PC-9 (cell line): ENCODE data around the gene NCKAP1. TPM values are rescaled to one million over a fixed set of nuclear protein-coding genes. Genes with fewer than 3 reads are reported as not detected.
"Not testable (repeated sequence)": the region's sequence is repeated elsewhere in the genome, so short reads cannot be mapped to it uniquely, and the experiment has no call there.

ENCODE experiments used
- BruUV-seq: library from RNA; stranded (reverse); fragments of 400-500 nt; replicated peaks from 2 replicates; lab custom pipeline; 2021; lab: Mats Ljungman, UMichigan
- CTCF ChIA-PET: fragments of 300-600 bp; sonication (Branson Sonifier 250); formaldehyde crosslinking; loops from one replicate; lab custom pipeline; 2022; ENCODE audit warnings: antibody characterized with exemption; lab: Charles Lee
- POLR2A ChIA-PET: fragments of 300-600 bp; sonication (Branson Sonifier 250); formaldehyde crosslinking; loops from one replicate; lab custom pipeline; 2022; ENCODE audit warnings: antibody characterized with exemption; ENCODE audit not compliant: unreplicated experiment; lab: Charles Lee
- DNase-seq, 2 experiments: peaks; one replicate each; pipeline versions ENCODE4 v3.0.0 to v3.0.0-alpha.2; 2015 to 2022; ENCODE audit warnings: mixed read lengths in 1 of 2
- H2AFZ ChIP-seq: fragments of 200-600 bp; sonication (generic); 2 replicates; pipeline ENCODE4 v1.8.1; 2017; ENCODE audit warnings: antibody characterized with exemption
- H3F3A ChIP-seq: fragments of 200-600 bp; sonication (generic); 2 replicates; pipeline ENCODE4 v1.8.1; 2017; ENCODE audit warnings: antibody characterized with exemption, mild to moderate bottlenecking, low read depth; ENCODE audit not compliant: insufficient read depth
- H3K27ac ChIP-seq: fragments of 200-600 bp; sonication (generic); 2 replicates; pipeline ENCODE4 v1.6.1; 2016; ENCODE audit warnings: mixed run types
- H3K27me3 ChIP-seq: fragments of 200-600 bp; sonication (generic); 2 replicates; pipeline ENCODE4 v1.6.1; 2016; ENCODE audit warnings: low read depth, mixed run types; ENCODE audit not compliant: insufficient read depth
- H3K36me3 ChIP-seq: fragments of 200-600 bp; sonication (generic); 2 replicates; pipeline ENCODE4 v1.6.1; 2016; ENCODE audit warnings: low read depth, mixed run types
- H3K4me1 ChIP-seq: fragments of 200-600 bp; sonication (generic); replicated peaks from 2 replicates; pipeline ENCODE4 v1.6.1; 2016; ENCODE audit warnings: mixed run types; ENCODE audit not compliant: insufficient read depth
- H3K4me2 ChIP-seq: fragments of 200-600 bp; sonication (generic); 2 replicates; pipeline ENCODE4 v1.6.1; 2017; ENCODE audit warnings: mixed run types
- H3K4me3 ChIP-seq: fragments of 200-600 bp; sonication (generic); 2 replicates; pipeline ENCODE4 v1.6.1; 2016; ENCODE audit warnings: mixed run types
- H3K79me2 ChIP-seq: fragments of 200-600 bp; sonication (generic); 2 replicates; pipeline ENCODE4 v1.6.1; 2017; ENCODE audit warnings: low read depth, mixed run types
- H3K9me2 ChIP-seq: fragments of 200-600 bp; sonication (generic); 2 replicates; pipeline ENCODE4 v1.8.1; 2017; ENCODE audit warnings: mild to moderate bottlenecking; ENCODE audit not compliant: insufficient read depth
- H3K9me3 ChIP-seq: fragments of 200-600 bp; sonication (generic); 2 replicates; pipeline ENCODE4 v1.8.1; 2016; ENCODE audit warnings: low read depth; ENCODE audit not compliant: insufficient read depth
- H4K20me1 ChIP-seq: fragments of 200-600 bp; sonication (generic); 2 replicates; pipeline ENCODE4 v1.8.1; 2017; ENCODE audit not compliant: insufficient read depth
- CTCF ChIP-seq: fragments of 200-600 bp; sonication (generic); conservative IDR thresholded peaks from 2 replicates; pipeline ENCODE4 v1.6.1; 2017; ENCODE audit warnings: mixed run types, antibody characterized with exemption, mild to moderate bottlenecking, moderate library complexity
- EZH2 ChIP-seq: fragments of 200-600 bp; sonication (generic); IDR thresholded peaks from 2 replicates; pipeline ENCODE4 v1.8.0; 2017; ENCODE audit warnings: antibody characterized with exemption, low read depth
- intact Hi-C: fragments of 100-400 bp; cut with micrococcal nuclease; formaldehyde crosslinking; loops from one replicate; pipeline ENCODE4 v1.10.0; 2022; ENCODE audit not compliant: unreplicated experiment
- total RNA-seq: library from RNA; stranded (reverse); gene quantifications from 2 replicates; pipeline ENCODE4 v1.2.3, GENCODE V29; 2021

Gene NCKAP1
- total RNA-seq, 1 experiment from 2014 or later = 308 TPM

- no peaks in the 10 kb centered on the region for H3K36me3 ChIP-seq
- H3K4me3 ChIP-seq = no peak overlapping the region
- BruUV-seq = no TSS peak
- intact Hi-C loops = no loop called here
- ChIA-PET CTCF (no interaction called here), POLR2A (no interaction called here)
- no peak for TF ChIP-seq EZH2
- H3K9me3 ChIP-seq = no peaks in the 10 kb centered on the region
- no peaks in the 10 kb centered on the region for H3F3A ChIP-seq
- no peak for DNase-seq
- no peak overlapping the region for H2AFZ ChIP-seq
- H4K20me1 ChIP-seq = no peaks in the 10 kb centered on the region
- H3K27ac ChIP-seq = no peak overlapping the region
- no peaks in the 10 kb centered on the region for H3K79me2 ChIP-seq
- H3K27me3 ChIP-seq = no peaks in the 10 kb centered on the region
- no peaks in the 10 kb centered on the region for H3K4me1 ChIP-seq
- H3K9me2 ChIP-seq = peaks cover 3% of the 10 kb centered on the region; the same call in 1 of the 2 replicates
- no peak overlapping the region for H3K4me2 ChIP-seq
These were observed 151.2 kb downstream of the NCKAP1 start for GRCh38 chr2:182887093-182887492.

- no peak overlapping the region for H3K4me3 ChIP-seq
- H3K79me2 ChIP-seq = no peaks in the 10 kb centered on the region
- intact Hi-C loops = no loop called here
- no peak overlapping the region for H2AFZ ChIP-seq
- no TSS peak for BruUV-seq
- CTCF ChIA-PET = no interaction called here
- H3K9me2 ChIP-seq = no peaks in the 10 kb centered on the region
- POLR2A ChIA-PET = no interaction called here
- DNase-seq = no peak
- no peak overlapping the region for H3K27ac ChIP-seq
- no peak for TF ChIP-seq EZH2
- no peaks in the 10 kb centered on the region for H3K4me1 ChIP-seq
- no peaks in the 10 kb centered on the region for H3K27me3 ChIP-seq
- no peaks in the 10 kb centered on the region for H3K9me3 ChIP-seq
- H3K4me2 ChIP-seq = no peak overlapping the region
- no peaks in the 10 kb centered on the region for H4K20me1 ChIP-seq
- no peaks in the 10 kb centered on the region for H3K36me3 ChIP-seq
- no peaks in the 10 kb centered on the region for H3F3A ChIP-seq
These were observed 152.5 kb downstream of the NCKAP1 start for GRCh38 chr2:182885771-182886170.

GRCh38 chr2:182883451-182883850 is 154.8 kb downstream of the NCKAP1 start:
- no peak for DNase-seq
- Histone ChIP-seq H3K27ac (no peak overlapping the region), H2AFZ (no peak overlapping the region), H3K4me2 (no peak overlapping the region), H3F3A (no peaks in the 10 kb centered on the region), H3K4me3 (no peak overlapping the region), H3K79me2 (no peaks in the 10 kb centered on the region), H3K4me1 (no peaks in the 10 kb centered on the region), H3K36me3 (no peaks in the 10 kb centered on the region), H3K9me3 (no peaks in the 10 kb centered on the region), H3K27me3 (no peaks in the 10 kb centered on the region), H4K20me1 (no peaks in the 10 kb centered on the region), H3K9me2 (no peaks in the 10 kb centered on the region)
- no peak for TF ChIP-seq EZH2
- TF ChIP-seq CTCF = no peak
- POLR2A ChIA-PET = no interaction called here
- CTCF ChIA-PET = interaction anchor here (0.5 kb wide), 1 partner anchor 234 kb away, joined by 6 read pairs; no protein-coding TSS in a partner anchor
- BruUV-seq = no TSS peak
- intact Hi-C loops = no loop called here

GRCh38 chr2:182880100-182880499 is 158.2 kb downstream of the NCKAP1 start:
- BruUV-seq, intact Hi-C loops, H3K9me2 ChIP-seq: not testable (repeated sequence)

GRCh38 chr2:182876653-182877052 is 161.6 kb downstream of the NCKAP1 start:
- H3K27ac ChIP-seq, BruUV-seq, intact Hi-C loops, H3K9me3 ChIP-seq, H3K27me3 ChIP-seq, H3F3A ChIP-seq, CTCF ChIA-PET, H3K36me3 ChIP-seq, H3K4me3 ChIP-seq, H2AFZ ChIP-seq, DNase-seq, H3K9me2 ChIP-seq, H3K4me1 ChIP-seq, H3K4me2 ChIP-seq, H4K20me1 ChIP-seq, POLR2A ChIA-PET, H3K79me2 ChIP-seq: not testable (repeated sequence)

More at GRCh38 chr2:182880100-182880499, 158.2 kb downstream of the NCKAP1 start:
- CTCF ChIA-PET, H3K9me3 ChIP-seq, H3K4me1 ChIP-seq, DNase-seq, H2AFZ ChIP-seq, H3K4me3 ChIP-seq, H3K36me3 ChIP-seq, H3K27ac ChIP-seq, H3F3A ChIP-seq, H4K20me1 ChIP-seq, POLR2A ChIA-PET, H3K27me3 ChIP-seq, H3K79me2 ChIP-seq, H3K4me2 ChIP-seq: not testable (repeated sequence)
